Activated CD4-positive, CD25-positive, alpha-beta regulatory T cell treated with anti-CD3 and anti-CD28 coated beads, Interleukin-2, amount 50 U/mL, for 72 hours (primary cell): Measurements from ENCODE around the gene CRB3.

ENCODE experiments used
- DNase-seq: peaks from one replicate; pipeline ENCODE4 v3.0.0; 2021

The CRB3 gene

GRCh38 chr19:6433663-6434062 lies 30.4 kb upstream of the CRB3 start, which contains the start of gene SLC25A41:
Gene SLC25A41 (minus strand): TSS chr19:6433763. CDS start chr19:6433693, 70 bp downstream.
- DNase-seq = no peak

DNA sequence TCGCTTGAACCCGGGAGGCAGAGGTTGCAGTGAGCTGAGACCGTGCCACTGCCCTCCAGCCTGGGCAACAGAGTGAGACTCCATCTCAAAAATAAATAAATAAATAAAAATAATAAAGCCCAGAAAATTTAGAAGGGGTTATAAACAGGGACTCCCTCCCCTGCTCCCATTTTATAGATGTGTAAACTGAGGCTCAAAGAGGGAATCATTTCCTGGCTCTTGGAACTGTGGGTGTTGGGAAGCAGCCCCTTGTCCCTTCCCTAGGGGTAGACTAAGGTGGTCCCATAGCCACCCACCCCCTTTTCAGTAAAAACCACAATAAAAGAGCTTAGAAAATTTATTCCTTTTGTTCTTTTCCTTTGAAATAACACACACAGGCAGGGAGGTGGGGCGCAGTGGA lies 24.3 kb upstream of the CRB3 start:
- DNase-seq = no peak

DNA sequence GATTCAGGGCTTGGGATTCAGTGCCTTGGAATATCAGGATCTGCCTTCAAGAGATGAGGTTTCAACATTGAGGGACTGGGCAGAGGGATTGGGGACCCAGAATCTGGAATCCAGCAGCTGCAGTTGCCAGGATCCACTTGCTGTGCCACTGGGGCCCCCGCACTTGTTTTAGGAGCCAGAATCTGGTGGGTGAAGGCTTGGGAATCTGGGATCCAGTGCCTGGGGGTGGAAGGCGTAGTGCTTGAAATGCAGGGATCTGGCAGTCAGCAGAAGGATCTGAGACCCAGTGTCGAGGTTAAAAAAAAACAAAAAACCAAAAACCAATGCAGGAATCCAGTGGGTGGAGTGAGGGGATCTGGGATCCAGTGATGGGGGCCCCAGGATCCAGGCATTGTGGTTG lies 23.2 kb upstream of the CRB3 start:
- DNase-seq = no peak

- no peak for DNase-seq
Observed at GRCh38 chr19:6442087-6442688, 21.9 kb upstream of the CRB3 start.

- DNase-seq = no peak
Observed at GRCh38 chr19:6443986-6444385, 20.1 kb upstream of the CRB3 start.

- no peak for DNase-seq
Observed at GRCh38 chr19:6446452-6446851, 17.6 kb upstream of the CRB3 start.

DNA sequence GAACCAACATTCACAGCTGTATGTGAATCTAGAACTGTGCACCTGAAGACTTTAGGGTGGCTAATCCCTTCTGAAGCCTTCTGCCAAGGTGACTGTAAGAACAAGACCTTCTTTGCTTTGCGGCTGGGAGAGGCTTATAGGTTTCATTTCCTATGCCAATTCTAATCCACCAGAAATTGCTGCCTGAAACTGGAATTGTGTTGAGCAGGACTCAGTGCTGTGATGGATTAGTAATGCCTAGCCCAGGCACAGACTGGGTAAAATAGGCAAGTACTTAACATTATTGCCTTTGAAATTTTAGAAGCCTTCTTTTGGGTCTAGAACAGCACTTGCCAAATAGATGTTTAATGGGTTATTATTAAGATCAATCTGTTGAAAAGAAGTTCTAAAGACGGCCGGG lies 16.0 kb upstream of the CRB3 start:
- no peak for DNase-seq

DNA sequence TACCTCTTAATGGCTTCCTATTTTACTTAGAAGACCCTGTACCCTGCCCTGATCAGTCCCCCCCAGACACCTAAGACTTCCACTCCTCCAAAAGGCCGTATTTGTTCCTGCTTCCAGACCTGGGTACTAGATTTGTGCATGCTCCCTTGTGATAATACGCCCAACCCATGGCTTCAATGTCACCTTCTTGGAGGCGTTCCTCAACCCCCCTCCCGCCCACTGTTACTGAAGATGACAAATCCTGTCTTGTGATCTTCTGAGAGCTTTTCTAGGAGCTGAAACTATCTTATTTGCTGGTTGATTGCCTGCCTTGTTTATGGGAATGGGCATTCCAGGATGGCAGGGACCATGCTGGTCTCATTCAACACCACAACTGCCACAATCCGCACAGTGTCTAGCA lies 13.9 kb upstream of the CRB3 start:
- no peak for DNase-seq

DNA sequence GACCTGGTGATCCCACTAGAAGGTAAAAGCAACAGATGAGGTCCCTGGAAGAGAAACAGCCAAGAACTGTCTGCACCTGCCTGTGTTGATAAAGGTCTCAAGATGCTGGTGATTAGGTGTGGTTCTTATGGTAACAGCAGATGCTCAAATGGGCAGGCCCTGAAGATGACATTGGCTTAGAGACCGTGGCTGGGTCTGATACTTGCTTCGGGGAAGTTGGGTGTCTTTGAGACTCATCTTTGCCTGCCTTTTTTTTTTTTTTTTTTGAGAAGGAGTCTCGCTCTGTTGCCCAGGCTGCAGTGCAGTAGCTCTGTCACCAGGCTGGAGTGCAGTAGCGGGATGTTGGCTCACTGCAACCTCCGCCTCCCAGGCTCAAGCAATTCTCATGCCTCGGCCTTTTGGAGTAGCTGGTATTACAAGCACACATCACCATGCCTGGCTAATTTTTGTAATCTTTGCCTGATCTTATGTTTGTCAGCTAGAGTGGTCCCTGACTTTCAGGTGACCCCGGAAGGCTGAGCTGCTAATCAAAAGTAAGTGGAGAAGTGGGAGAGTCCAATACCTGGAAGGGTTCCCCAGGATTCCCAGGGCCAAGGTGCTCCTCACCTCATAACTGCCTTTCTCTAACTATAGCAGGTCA lies 12.4 kb upstream of the CRB3 start:
- DNase-seq = no peak

GRCh38 chr19:6452223-6452614 lies 11.9 kb upstream of the CRB3 start:
- DNase-seq = no peak

GRCh38 chr19:6452899-6453298 lies 11.2 kb upstream of the CRB3 start:
- no peak for DNase-seq

GRCh38 chr19:6453951-6454565 lies 10.0 kb upstream of the CRB3 start:
- DNase-seq = no peak

DNA sequence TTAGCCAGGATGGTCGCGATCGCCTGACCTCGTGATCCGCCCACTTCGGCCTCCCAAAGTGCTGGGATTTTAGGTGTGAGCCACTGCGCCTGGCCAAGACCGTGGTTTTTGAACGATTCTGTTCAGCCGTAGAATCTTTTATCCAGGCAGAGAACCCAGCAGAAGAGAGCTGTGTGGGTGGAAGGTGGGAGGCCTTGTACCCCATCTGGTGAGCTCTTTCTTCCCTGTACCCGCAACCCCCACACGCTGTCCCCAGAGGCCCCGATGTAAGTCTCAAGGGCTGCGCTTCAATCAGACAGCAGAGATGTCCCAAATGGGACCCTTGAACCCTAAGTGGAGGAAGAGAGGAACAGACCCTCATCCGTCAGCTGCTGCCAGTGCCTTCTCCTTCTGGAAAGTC lies 8.1 kb upstream of the CRB3 start:
- no peak for DNase-seq

- no peak for DNase-seq
Observed at GRCh38 chr19:6457958-6458694, 5.9 kb upstream of the CRB3 start.

- no peak for DNase-seq
Observed at GRCh38 chr19:6458695-6459261, 5.3 kb upstream of the CRB3 start.

GRCh38 chr19:6459262-6460098 lies 4.6 kb upstream of the CRB3 start, which contains the start of gene SLC25A23:
Gene SLC25A23 (minus strand): TSS chr19:6459792. CDS start chr19:6459628, 164 bp downstream.
- DNase-seq = peak; percentile 55

DNA sequence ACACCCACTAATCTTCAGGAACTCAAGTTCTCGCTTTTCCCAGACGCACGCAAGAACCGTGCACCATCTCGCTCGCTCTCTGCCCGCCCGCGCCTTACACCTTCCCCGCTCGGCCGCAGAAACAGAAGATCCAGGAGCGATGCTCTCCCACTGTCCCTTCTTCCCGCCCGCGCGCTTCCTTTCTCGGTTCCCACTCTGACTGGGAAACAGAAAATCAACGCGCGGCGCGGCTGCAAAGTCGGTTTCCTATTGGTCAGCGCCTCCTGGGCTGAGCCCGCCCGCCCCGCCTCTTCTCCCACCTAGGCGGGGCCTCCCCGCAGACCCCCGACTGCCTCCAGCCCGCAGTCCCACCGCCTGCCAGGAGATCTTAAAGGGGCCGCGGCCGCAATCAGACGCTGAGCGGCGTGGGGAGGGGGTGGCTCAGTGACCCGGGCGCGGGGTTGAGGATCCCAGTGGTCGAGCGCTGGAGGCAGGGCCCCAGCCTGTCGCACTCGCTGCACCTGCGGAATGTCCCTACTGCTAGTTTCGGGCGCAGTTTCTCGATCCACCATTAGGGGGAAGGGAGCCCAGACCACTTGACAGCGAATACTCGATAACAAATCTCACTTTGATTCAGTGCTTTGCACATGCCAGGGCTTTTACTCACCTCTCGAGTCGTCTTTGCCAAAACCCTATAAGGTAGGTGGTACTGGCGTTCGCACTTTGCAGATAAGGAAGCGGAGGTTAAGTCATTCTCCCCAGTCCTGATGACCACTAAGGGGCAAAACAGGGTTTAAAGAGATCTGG lies 3.8 kb upstream of the CRB3 start:
- peak; percentile 80 for DNase-seq

GRCh38 chr19:6465006-6465405 lies 935 bp downstream of the CRB3 start:
- DNase-seq = no peak

- DNase-seq = no peak
Observed at GRCh38 chr19:6465663-6466062, 1.6 kb downstream of the CRB3 start.

DNA sequence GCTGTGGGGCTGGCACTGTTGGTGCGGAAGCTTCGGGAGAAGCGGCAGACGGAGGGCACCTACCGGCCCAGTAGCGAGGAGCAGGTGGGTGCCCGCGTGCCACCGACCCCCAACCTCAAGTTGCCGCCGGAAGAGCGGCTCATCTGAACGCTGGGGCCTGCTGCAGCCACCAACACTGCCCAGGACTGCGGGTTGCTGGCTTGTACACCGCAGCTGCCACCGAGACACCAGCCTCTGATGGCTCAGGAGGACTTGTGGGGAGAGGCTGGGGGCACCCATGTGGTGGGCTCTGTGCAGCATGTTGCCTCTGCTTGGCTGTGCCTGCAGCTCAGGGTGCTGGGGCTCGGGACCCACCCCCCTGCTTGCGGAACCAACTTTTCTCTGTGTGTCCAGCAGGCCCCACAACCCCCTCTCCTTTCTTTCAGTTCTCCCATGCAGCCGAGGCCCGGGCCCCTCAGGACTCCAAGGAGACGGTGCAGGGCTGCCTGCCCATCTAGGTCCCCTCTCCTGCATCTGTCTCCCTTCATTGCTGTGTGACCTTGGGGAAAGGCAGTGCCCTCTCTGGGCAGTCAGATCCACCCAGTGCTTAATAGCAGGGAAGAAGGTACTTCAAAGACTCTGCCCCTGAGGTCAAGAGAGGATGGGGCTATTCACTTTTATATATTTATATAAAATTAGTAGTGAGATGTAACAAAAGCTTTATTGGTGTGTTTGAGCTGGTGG lies 2.6 kb downstream of the CRB3 start:
- DNase-seq = no peak

- DNase-seq = no peak
Observed at GRCh38 chr19:6467384-6467783, 3.3 kb downstream of the CRB3 start.
